Measurements from ENCODE around the gene BICDL1. TPM values are rescaled to one million over a fixed set of nuclear protein-coding genes. Genes with fewer than 3 reads are reported as not detected.

Gene BICDL1
- total RNA-seq, 2 donors from 2014 or later, result 5.0 to 11.1 TPM

GRCh38 chr12:120101617-120102016, 112.6 kb downstream of the BICDL1 start:
- no peak for DNase-seq
- Histone ChIP-seq H3K36me3 (peaks cover 25% of the 10 kb centered on the region), H3K27ac (no peak overlapping the region), H3K4me1 (peaks cover 3% of the 10 kb centered on the region), H3K27me3 (no peaks in the 10 kb centered on the region), H3K9ac (ENCODE audit: low read depth in 2 of 2, low read length in 2 of 2) (no peak overlapping the region), H3K4me3 (no peak overlapping the region), H3K9me3 (no peaks in the 10 kb centered on the region)
- intact Hi-C loops (cut with DNase I), result no loop called here
- TF ChIP-seq CTCF (IDR thresholded peaks at IDR 0.05), result no peak

GRCh38 chr12:120102189-120103043, 113.4 kb downstream of the BICDL1 start:
- TF ChIP-seq CTCF (IDR thresholded peaks at IDR 0.05), result no peak
- DNase-seq, result no peak
- Histone ChIP-seq H3K36me3 (peaks cover 25% of the 10 kb centered on the region), H3K27me3 (no peaks in the 10 kb centered on the region), H3K9me3 (no peaks in the 10 kb centered on the region), H3K9ac (ENCODE audit: low read depth in 2 of 2, low read length in 2 of 2) (peak overlapping the region in 1 of 2 donors; percentile 15), H3K4me3 (no peak overlapping the region), H3K27ac (no peak overlapping the region), H3K4me1 (peaks cover 3% of the 10 kb centered on the region)
- intact Hi-C loops (cut with DNase I), result no loop called here

- Histone ChIP-seq H3K4me3 (no peak overlapping the region), H3K9me3 (no peaks in the 10 kb centered on the region), H3K27ac (no peak overlapping the region), H3K4me1 (peaks cover 3% of the 10 kb centered on the region), H3K36me3 (peaks cover 25% of the 10 kb centered on the region), H3K27me3 (no peaks in the 10 kb centered on the region), H3K9ac (ENCODE audit: low read depth in 2 of 2, low read length in 2 of 2) (no peak overlapping the region)
- DNase-seq, result no peak
- intact Hi-C loops (cut with DNase I), result no loop called here
- TF ChIP-seq CTCF (IDR thresholded peaks at IDR 0.05), result no peak
Measured at GRCh38 chr12:120103044-120103338, 114.0 kb downstream of the BICDL1 start.

- Histone ChIP-seq H3K9me3 (no peaks in the 10 kb centered on the region), H3K4me3 (no peak overlapping the region), H3K9ac (ENCODE audit: low read depth in 2 of 2, low read length in 2 of 2) (no peak overlapping the region), H3K27ac (no peak overlapping the region), H3K27me3 (no peaks in the 10 kb centered on the region), H3K4me1 (peaks cover 3% of the 10 kb centered on the region), H3K36me3 (peaks cover 21% of the 10 kb centered on the region)
- intact Hi-C loops (cut with DNase I), result no loop called here
- DNase-seq, result no peak
- no peak for TF ChIP-seq CTCF (IDR thresholded peaks at IDR 0.05)
Measured at GRCh38 chr12:120103371-120103770, 114.3 kb downstream of the BICDL1 start.

GRCh38 chr12:120106151-120106550, 117.1 kb downstream of the BICDL1 start:
- no peak for DNase-seq
- Histone ChIP-seq H3K9ac (ENCODE audit: low read depth in 2 of 2, low read length in 2 of 2) (no peak overlapping the region), H3K4me1 (no peaks in the 10 kb centered on the region), H3K4me3 (no peak overlapping the region), H3K36me3 (peaks cover 16% of the 10 kb centered on the region), H3K9me3 (no peaks in the 10 kb centered on the region), H3K27me3 (no peaks in the 10 kb centered on the region), H3K27ac (no peak overlapping the region)
- TF ChIP-seq CTCF (IDR thresholded peaks at IDR 0.05), result no peak
- intact Hi-C loops (cut with DNase I), result no loop called here
